HTERT RPE-1 (cell line): ENCODE measurements around the gene CCDC170.
"Not testable (repeated sequence)": the region's sequence is repeated elsewhere in the genome, so short reads cannot be mapped to it uniquely, and the experiment has no call there.

Experiments
- in situ Hi-C: fragments of 300-500 bp; cut with MboI; formaldehyde crosslinking; loops from 4 replicates; pipeline ENCODE4 v1.14.3; 2020; ENCODE audit warnings: low sequenced_read_pairs

CCDC170 gene

DNA sequence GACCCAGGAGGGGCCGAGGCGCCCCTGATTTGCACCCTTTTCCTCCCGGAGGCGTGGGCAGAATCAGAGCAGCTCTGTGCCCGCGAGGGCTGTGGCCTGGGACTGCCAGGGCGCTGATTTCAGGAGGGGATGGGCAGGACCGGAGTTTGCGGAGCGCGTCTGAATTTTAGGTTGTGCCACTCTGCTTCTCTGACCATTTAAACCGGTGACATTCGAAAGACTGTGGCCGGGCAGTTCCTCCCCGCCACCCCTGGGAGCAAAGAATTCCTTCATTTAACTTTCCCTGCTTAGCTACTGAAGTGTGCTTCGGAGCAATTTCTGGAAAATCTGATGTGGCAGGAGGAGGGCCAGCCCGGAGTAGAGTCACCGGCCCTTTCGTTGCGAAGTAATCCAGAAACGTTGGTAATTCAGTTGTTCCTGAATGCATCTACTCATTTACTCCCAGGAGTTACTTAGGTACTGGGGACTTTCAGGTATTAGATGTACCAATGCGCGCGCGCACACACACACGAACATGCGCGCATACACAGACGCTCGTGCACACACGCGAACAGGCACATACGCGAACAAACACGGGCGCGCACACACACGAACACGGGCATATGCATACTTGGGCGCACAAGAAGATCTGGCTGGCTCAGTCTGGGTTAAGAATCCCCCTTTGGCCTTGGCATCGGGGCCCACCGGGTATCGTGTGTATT is 568 bp downstream of the CCDC170 start:
- in situ Hi-C loops: no loop called here

DNA sequence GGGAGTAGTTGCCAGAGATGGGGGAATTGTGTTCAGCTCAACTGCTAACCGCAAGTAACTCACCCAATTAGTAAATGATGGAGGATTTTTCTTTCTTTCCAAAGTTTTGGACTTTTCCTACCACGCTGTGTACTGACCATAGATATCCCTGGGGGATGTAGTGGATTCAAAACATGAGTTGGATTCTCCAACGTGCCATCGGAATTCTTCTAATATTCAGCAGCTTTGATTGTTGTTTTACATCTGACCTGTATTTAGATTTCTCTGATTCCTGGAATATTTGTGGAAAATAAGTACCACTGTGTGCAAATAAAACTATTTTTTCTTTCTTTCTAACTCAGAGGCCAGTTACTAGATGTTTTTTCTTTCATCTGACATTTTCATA is 1.1 kb downstream of the CCDC170 start:
- in situ Hi-C loops: no loop called here

GRCh38 chr6:151495380-151495779 is 1.6 kb downstream of the CCDC170 start:
- in situ Hi-C loops: no loop called here

DNA sequence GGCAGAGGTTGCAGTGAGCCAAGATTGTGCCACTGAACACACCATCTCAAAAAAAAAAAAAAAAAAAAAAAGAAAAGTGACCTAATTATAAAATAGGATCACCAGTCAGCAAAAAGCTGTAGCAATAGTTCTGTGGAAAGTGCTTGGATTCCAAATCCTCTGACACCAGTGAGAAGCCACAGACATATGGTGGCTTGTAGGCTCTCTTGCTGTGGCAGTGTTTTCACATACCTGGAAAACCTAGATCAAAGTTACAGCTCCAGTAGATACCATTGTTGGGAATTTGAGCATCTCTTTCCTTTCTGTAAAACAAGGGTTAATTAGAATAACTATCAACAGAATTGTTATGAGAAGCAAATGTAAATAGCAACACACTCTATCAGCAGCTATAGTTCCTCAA is 4.1 kb downstream of the CCDC170 start:
- in situ Hi-C loops: no loop called here

DNA sequence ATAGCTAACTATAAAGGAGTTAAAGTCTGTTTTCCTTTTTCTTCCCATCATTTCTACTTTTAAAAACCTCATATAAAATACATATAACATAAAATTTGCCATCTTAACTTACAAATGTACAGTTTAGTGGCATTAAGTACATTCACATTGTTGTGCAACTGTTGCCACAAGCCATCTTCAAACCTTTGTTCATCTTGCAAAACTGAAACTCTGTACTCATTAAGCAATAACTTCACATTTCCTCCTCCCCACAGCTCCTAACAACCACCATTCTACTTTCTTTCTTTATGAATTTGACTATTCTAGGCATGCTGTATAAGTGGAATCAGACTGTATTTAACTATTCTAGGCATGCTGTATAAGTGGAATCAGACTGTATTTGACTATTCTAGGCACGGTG is 4.5 kb downstream of the CCDC170 start:
- in situ Hi-C loops: no loop called here

DNA sequence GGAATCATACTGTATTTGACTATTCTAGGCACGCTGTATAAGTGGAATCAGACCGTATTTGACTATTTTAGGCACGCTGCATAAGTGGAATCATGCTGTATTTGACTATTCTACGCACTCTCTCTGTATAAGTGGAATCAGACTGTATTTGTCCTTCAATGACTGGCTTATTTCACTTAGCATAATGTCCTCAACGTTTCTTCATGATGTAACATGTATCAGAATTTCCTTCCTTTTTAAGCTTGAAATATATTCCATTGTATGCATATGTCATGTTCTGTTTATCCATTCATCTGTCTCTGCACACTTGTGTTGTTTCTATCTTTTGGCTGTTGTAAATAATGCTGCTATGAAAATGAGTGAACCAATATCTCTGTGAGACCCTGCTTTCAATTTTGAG is 5.7 kb downstream of the CCDC170 start:
- in situ Hi-C loops: no loop called here

DNA sequence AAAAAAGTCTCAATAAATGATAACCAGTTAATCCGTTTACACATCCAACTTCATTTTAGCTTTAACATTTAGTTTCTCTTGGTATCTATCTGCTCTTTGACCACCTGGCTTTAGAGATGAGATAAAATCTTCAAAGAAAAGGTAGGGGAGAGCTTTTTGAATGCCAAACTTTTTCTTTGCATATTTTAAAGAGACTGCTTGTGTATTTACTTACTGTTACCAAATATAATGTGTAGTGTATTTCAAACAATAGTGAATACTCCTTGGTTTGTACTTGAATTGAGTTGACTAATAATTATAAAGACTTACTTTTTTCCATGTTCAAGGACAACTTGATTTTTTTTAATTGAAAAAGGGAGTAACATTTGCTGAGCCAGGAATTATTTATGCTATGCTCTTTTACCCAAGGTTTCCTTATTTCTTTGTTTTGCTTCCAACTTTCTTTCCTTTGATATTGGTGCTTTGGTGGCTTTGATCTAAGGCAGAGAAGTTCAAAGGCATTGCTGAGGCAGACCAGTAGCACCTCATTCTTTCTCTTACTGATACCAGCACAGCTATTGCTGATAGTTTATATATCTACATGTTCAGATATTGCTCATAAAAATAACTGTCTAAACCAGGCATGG is 7.8 kb downstream of the CCDC170 start:
- in situ Hi-C loops: no loop called here

DNA sequence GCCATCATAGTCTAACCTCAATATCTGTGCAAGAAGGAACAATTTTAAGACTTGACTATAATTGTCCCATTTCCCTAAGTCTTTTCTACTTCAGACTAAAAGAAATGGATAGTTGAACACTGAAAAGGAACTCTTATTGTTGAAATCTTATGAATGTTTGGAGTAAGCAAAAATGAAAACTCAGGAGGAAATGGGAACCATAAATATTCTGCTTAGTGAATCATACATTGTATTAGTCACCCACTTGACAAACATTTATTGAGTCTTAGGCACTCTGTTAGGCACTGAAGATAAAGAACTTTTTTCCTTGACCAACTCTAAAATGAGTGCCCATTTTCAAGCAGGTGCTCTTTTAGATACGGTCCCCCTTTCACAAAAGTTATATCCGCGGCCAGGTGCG is 8.7 kb downstream of the CCDC170 start:
- in situ Hi-C loops: no loop called here

DNA sequence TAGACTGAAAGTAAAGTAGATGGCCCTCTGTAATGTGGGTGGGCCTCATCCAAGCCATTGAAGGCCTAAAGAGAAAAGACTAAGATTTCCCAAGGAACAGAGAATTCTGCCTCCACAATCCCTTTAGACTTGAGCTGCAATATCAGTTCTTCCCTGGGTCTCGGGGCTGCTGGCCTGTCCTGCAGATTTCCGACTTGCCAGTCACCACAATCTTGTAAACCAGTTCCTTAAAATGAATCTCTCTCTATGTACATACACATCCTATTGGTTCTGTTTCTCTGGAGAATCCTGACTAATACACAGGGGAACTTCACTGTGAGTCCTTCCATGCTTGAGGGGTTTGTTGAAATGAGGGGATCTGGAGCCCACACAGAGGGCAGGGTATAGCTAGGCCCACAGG is 12.9 kb downstream of the CCDC170 start:
- in situ Hi-C loops: no loop called here

- in situ Hi-C loops: no loop called here
These were observed 15.2 kb downstream of the CCDC170 start for GRCh38 chr6:151509048-151509447.

DNA sequence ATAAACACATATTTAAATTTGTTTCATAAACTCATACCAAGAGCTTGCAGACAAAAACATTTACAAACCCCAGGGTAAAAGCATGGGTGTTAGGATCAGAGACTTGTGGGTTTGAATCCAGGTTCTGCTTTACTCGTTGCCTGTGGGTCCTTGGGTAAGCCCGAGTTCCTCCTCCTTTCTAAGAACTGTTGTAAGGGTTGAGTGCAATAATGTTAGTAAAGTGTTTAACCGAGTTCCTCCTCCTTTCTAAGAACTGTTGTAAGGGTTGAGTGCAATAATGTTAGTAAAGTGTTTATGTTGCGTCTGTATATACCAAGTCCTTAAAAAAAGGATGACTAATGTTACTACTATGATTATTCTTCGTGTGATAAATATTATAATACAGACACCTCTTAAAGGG is 18.7 kb downstream of the CCDC170 start:
- in situ Hi-C loops: no loop called here

DNA sequence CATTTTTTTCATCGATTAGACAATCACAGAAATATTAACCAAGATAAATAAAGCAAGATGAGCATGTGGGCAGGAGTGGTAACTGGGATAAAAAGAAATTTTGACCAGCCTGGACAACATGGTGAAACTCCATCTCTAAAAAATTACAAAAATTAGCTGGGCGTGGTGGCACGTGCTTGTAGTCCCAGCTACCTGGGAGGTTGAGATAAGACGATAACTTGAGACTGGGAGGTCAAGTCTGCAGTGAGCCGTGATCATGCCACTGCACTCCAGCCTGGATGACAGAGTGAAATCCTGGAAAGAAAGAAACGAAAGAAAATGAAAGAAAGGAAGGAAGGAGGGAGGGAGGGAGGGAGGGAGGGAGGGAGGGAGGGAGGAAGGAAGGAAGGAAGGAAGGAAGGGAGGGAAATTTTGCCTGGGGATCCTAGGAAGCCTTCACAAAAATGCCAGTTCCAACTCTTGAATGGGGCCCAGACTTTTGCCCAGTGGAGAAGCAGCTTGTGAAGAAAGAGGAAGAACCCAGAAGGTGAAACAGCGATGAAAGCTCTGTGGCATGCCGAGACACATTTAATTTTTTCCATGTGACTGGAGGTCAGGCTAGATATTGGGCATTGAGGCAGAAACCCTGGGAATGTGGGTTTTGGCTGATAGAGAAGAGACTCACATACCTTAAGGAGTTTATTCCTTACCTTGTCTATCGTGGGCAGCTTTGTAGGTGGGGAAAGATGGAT is 20.3 kb downstream of the CCDC170 start:
- in situ Hi-C loops: no loop called here

GRCh38 chr6:151518992-151519391 is 25.2 kb downstream of the CCDC170 start:
- in situ Hi-C loops: not testable (repeated sequence)

- in situ Hi-C loops: no loop called here
These were observed 29.2 kb downstream of the CCDC170 start for GRCh38 chr6:151523034-151523433.

GRCh38 chr6:151524059-151524458 is 30.2 kb downstream of the CCDC170 start:
- in situ Hi-C loops: no loop called here

- in situ Hi-C loops: no loop called here
These were observed 40.8 kb downstream of the CCDC170 start for GRCh38 chr6:151534576-151534975.

DNA sequence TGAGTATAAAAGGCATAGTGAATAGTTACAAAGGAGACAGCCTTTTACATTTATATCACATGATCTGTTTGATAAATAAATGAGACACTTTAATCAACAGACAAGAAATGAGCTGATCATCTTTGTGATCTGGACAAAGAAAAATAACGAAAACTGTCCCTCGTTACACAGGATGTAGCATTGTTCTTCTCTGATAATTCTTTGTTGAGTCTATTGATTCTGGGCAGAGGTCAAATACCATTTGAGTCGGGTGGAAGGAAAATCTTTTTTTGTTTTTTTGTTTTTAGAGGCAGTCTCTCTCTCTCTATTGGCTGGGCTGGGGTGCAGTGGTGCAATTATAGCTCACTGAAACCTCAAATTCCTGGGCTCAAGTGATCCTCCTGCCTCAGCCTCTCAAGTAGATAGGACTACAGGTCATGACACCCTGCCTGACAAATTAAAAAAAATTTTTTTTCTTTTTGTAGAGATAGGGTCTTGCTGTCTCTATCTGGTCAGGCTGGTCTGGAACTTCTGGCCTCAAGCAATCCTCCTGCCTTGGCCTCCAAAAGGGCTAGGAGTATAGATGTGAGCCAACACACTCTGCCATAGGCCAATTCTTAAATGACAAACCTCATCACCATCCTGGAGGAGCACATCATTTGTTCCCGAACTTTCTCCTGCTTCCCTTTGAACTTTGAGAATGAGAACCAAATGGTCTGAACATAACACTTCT is 41.8 kb downstream of the CCDC170 start:
- in situ Hi-C loops: no loop called here

DNA sequence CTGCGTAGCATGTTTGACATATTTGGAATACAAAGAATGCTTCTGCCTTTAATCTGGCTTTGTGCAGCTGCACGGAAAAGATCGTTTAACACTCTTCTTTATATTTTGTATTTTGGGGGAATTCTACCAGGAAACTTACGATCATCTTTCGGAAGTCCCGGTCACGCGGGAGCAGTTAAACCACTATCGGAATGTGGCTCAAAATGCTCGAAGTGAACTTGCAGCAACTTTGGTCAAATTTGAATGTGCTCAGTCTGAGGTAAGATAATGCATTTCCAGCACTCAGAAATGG is 42.3 kb downstream of the CCDC170 start:
- in situ Hi-C loops: no loop called here

- in situ Hi-C loops: no loop called here
These were observed 43.7 kb downstream of the CCDC170 start for GRCh38 chr6:151537556-151537955.

GRCh38 chr6:151539506-151540268 is 45.9 kb downstream of the CCDC170 start:
- in situ Hi-C loops: no loop called here

- in situ Hi-C loops: no loop called here
These were observed 50.6 kb downstream of the CCDC170 start for GRCh38 chr6:151544453-151544852.
